ENCODE measurements around the gene HDAC10.

Gene HDAC10

DNA sequence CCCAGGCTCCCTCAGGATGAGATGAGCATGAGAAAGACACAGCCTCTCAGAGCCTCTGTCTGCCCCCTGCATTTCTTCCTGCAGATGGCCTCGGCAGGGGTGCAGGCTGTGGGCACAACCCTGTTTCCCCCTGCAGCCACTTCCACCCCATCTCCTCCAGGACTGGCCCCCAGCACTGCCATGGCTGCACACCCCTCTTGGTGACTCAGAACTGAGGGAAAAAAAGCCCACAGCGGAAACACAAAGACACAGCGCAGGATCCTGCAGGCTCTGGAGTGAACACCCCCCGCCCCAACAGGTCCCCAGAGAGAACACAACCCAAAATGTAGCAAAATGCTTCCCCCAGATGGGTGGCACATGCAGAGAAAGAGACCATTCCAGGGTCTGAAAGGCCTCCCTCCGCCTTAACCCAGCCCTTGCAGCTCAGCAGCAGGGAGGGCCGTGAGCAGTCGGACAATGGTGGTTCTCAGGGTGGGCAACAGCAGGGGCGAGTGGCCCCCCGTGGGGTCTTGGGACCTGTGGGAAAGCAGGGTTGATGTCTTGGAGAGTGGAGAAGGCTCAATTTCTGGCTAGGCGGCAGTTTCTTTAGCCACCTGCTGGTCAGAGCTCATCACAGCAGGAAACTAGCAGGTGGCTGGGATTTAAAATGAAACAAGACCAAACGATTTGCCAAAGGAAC lies 14.2 kb downstream of the HDAC10 start:
- no peak for DNase-seq (ENCODE audit: low read depth)

DNA sequence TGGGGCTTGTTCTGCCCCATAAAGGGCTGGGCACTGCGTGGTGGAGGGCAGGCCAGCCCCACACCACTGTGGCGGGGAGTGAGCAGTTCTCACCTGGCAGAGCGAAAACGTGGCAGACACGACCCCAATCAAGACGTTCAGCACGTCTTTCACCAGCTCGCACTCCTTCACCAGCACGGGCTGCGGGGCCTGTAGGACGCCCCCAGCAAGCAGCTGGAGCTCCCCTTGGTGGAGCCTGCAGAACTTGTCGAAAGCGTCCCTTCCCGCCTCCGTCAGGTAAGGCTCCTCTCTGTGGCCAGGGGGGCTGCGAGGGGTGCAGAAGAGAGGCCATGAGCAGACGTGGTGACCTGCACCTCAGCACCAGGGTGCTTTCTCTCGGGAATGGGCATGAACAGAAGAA lies 17.8 kb downstream of the HDAC10 start:
- no peak for DNase-seq (ENCODE audit: low read depth)

DNA sequence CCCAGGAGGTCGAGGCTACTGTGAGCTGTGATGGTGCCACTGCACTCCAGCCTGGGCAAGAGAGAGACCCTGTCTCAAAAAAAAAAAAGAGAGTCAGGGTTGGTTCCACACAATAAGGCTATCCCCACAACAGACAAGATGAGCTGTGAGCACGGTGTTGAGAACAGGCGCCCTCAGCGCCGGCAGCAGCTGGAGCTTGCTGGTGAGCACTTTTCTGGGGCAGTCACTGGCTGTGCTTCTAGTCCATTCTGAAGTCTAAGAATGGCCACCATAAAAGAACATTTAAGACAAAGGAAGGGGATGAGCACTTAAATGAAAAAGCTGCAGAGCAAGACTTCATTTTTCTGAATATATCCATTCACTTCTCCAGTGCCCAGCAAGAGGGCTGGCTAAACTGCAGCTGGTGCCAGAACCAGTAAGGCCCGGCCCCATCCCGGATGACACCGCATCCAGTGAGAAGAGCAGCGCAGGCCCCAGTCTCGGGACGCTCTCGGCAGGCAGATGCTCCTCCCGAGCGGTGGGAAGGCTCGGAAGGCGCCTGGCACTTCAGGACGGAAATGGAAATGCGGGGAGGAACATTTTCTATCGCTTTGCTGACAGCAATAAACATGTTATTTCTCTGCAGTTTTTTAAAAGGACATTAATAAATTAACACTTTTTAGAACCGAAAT lies 18.4 kb downstream of the HDAC10 start:
- DNase-seq (ENCODE audit: low read depth), result no peak

DNA sequence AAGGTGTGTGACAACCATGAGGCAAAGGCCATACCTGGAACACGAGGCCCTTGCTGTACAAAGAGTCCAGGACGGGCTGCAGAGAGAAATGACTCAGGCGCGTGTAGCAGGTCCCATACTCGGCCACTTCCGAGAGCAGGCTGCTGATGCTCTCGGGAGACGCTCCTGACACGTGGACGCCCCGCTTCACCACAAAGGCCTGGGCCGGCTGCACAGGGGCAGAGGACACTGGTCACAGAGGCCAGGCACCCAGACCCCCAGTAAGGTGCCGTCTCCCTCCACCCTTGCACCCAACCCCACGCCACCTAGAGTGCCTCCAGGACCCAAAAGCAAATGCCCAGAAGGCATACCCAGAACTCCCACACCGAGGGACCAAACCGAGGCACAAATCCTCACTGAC lies 21.7 kb downstream of the HDAC10 start:
- no peak for DNase-seq (ENCODE audit: low read depth)

DNA sequence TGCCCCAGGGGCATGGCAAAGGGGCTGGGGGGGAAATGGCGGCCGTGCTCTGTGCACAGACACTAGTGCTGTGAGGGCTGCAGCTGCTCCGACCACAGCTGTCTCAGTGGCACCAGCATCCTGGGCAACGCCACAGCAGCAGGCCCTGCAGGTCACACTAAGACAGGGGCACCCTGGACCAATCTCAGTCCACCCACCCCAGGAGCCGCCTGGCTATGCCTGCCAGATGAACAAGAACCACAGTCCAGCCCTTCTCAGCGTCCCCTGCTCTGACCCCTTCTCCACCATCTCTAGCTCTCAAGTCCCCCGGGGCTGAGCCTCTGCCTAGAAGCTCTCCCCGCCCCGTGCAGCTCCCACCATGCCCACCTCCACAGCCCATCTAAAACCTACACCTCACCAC lies 22.7 kb downstream of the HDAC10 start:
- DNase-seq (ENCODE audit: low read depth), result no peak

DNA sequence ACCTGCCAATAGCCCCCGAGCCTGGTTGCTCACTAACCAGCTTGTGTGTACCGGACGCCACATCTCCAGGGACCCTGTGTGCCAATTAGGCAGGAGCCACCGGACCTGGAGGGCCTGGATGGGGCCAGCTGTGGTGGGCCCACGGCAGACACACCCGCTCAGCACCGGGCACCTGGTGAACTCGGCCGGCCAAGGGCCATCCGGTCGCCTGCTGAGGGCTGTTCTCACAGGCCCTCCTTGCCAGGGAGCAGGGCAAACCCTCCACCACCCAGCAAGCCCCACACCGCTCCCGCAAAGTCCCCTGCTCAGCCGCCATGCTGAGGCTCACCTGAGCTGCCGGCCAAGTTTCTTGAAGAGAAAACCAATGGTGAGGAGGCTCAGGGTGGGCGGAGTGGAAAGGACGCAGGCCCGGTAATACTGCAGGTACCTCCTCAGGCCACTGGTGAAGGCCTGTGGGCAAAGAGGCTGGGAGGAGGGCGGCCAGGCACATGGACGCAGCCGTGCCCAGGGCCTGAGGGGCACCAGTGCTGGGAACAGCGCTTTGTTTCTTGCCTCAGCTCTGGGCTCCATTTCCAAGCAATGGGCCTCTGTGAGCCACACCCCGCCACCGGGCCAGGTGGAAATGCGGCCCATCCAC lies 23.4 kb downstream of the HDAC10 start:
- DNase-seq (ENCODE audit: low read depth), result no peak

DNA sequence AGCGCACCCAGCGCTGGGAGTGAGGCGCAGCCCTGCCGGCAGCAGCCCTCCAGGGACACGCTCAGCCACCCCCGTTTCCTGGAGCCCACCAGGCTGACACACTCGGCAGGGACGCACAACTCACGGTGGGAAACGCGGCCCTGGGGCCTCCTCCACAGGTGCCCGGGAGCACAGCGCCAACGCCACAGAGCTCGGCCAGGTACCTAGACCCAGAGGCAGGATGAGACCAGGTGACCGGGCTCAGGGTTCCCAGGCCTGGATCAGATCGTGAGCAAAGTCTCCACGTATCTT lies 24.2 kb downstream of the HDAC10 start:
- no peak for DNase-seq (ENCODE audit: low read depth)

DNA sequence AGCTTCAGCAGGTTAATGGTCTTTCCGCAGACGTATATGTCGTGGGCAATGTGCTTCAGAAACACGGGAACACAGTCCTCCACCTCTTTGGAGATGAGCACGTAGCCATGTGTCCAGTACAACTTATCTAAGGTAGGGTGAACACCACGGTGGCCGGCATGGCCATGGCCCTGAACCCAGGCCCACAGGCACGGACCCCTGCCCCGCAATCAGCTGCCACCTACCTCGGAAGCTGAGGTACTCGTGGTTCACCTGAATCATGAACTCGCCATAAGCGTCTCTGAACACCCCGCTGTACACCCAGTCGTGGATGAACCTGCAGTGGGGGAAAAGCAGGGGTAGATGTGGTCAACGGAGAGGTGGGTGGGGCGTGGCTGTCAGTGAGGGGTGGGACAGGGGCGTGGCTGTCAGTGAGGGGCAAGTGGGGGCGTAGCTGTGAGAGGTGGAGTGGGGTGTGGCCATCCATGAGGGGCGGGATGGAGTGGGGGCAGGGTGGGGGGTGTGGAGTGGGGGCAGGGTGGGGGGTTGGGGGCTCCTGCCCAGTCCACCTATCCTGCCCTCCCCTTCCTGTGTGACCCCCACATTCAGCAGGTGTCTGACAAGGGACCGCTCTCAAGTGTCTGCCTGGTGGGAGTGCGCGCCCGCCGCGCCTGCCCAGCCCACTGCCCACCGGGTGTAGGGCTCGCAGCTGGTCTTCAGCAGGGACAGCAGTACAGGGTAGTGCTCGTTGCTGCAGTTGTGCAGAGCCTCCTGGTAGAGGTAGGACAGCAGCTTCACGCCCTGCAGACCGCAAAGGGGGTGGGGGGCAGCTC lies 24.8 kb downstream of the HDAC10 start:
- no peak for DNase-seq (ENCODE audit: low read depth)

DNA sequence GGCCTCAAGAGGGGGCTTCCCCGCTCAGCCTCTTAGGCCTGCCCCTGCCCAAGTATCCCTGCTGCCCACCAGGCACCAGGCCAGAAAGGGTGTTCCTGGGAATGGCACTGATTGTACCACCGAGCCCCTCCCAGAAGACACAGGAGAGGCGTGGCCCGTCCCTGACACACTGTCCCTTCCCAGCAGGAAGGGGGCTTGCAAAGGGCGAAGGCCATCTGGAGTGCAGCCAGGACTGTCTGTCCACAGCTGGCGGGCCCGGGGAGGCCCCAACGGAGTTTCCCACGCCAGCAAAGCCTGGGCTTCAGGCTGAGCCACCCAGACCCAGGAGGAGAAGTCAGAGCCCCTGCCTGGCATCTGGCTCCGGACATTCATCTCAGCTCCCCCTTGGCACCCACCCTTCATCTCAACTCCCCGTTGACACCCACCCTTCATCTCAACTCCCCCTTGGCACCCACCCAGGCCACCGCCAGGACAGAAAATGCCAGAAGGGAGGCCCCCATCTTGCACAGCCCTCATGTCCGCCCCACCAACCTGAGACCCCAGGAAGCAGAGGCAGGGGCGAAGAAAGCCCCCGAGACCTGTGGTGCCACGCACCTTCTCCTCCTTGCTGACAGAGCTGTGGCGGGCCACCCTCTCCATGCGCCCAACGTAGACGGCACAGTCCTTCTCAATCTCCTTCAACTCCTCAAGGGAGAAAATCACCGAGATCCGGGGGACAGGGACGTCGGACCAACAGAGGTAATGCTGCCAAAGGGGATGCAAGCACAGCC lies 25.7 kb downstream of the HDAC10 start:
- no peak for DNase-seq (ENCODE audit: low read depth)

DNA sequence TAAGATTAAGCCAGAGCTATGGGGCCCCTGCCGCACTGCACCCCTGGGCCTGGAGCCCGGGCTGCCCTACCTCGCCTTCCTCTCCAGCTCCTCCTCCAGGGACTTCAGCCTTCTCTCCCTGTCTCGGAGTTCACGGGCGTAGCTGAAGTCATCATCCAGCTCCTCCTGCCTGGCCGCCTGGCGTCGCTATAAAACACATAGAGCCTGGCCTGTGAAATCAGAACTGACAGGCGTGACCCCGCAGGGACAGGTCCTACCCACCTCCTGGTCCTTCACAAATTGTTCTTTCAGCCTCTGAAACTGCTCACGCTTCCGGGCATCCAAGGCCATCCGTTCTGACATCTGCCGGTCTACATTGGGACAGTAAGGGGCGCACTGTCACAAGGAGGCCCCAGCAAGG lies 27.0 kb downstream of the HDAC10 start:
- DNase-seq (ENCODE audit: low read depth), result no peak

DNA sequence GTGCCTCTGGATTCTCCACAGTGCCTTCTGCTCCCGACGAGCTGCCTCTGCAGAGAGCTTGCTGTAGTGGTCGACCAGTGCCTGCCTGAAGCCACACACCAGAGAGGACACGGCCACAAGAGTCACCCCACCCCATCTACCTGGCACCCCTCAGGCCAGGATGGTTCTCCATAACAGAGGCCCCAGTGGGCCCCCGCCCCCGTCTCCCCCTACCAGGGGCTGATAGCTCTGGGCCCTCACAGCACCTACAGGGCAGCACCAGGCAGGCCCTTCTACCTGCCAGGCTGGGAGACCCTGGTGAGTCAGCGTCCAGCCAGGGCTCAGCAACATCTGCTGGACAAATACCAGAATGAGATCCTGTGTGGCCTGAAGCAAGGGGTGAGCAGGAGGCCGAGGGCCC lies 28.6 kb downstream of the HDAC10 start:
- no peak for DNase-seq (ENCODE audit: low read depth)

DNA sequence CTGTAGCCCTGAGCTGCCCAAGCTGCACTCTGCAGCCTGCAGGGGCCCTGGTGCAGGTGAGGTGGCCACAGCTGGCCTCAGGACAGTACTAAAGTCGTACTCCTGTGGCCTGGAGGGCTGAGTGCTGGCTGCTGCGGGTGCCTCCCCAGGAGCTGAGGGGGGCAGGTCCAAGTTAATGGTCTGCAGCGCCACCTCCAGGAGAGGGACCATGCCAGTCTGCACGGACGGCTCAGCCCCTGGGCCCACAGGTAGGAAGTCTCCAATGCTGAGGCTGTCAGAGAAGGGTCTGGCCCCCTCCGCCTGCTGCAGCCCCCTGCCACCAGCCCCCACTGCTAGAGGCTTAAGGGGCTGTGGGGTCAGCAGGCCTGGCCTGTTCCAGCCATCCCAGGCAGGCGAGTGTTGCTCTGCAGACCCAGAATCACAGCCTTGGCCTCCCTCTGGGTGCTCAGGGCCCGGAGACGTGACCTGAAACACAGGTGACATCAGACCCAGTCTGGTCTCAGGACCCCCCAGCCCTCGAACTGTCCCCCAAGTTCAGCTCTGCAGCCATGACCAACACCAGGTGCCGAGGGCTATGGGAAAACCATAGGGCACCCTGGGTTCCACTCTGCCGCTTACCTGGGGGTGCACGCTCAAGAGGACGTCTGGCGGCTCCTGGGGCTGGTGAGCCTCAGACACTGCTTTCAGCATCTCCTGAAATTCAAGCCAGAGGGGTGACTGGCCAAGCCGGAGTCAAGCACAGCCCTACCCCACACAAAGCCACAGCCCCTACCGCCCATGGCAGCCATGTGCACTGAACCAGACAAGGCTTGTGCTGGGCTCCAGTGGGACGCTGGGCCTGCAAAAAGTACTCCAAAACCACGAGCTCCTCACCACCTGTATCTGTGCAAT lies 29.4 kb downstream of the HDAC10 start:
- no peak for DNase-seq (ENCODE audit: low read depth)

DNA sequence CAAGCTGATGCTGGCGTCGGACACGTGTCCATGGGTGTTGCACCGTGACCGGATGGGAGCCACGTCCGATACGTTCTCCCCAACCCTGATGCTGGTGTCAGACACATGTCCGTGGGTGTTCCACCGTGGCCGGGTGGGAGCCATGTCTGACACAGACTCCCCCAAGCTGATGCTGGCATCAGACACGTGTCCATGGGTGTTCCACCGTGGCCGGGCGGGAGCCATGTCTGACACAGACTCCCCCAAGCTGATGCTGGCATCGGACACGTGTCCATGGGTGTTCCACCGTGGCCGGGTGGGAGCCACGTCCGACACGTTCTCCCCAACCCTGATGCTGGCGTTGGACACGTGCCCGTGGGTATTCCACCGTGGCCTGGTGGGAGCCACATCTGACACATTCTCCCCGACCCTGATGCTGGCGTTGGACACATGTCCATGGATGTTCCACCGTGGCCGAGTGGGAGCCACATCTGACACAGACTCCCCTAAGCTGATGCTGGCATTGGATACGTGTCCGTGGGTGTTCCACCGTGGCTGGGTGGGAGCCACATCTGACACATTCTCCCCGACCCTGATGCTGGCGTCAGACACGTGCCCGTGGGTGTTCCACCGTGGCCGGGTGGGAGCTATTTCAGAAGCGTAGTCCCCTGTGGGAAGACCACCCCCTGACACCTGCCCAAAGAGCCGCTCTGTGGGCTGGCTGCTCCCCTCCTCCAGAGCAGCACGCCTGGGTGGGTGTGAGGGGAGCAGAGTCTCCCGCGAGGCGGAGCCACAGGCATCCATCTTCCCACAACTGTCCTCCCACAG lies 30.3 kb downstream of the HDAC10 start:
- no peak for DNase-seq (ENCODE audit: low read depth)

DNA sequence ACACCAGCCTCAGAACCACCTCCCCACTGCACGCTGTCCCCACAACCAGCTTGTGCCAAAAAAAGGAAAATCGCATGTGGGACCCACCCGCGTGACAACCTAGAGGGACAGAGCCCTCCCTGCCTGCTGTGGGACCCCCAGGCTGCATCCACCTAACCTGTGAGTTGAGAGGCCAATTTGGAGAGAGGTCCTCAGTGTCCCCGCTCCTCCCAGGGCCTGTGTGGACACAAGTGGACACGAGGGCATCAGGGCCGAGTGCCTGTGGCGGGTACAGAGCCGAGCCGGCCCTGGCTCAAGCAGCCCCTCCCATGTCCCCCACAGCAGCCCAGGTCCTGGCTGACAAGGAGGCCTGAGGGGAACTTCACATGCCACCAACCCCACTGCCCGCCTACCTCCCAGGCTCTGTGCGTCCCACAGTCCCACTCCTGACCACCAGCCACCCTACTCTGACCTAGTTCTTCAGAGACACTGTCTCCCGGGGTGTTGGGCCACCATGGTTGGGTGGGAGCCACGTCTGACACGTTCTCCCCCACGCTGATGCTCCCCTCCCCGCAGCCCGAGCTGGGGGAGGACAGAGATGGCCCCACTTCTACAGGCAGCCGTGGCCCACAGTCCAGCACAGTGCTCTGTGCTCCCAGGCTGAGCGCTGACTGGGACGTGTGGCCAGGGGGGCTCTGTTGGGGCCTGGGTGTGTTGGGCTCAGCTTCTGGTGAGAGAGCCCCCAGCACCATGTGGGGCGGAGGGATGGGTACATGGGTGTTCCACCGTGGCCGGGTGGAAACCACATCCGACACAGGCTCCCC lies 31.1 kb downstream of the HDAC10 start:
- DNase-seq (ENCODE audit: low read depth), result no peak

DNA sequence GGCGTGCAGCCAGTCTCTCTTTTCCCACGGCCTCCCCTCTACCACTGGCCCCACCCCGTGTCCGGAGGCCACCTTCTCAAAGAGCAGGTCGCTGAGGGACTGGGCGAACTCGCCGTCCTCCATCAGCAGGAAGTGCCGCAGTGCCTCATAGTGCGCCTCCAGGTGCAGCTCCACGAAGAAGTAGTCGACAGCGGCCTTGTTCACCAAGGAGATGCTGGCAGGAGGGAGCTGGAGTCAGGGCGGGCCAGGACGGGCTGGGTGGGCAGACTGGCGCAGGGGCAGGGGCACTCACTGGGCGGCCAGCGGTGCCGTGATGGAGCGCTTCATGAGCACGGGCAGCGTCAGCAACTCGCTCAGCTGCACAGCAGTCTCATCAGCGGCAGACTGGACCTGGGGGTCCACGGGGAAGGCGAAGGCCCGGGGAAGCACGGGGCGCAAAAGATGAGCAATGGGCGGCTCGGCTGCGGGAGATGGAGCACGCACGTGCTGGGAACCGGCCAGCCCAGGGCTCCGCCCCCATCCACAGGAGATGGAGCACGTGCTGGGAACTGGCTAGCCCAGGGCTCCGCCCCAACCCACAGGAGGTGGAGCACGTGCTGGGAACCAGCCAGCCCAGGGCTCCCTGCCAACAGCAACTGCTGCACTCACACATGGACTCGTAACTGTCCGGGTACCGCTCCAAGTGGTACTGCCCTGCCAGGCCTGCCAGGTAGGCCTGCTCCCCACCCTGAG lies 31.9 kb downstream of the HDAC10 start:
- DNase-seq (ENCODE audit: low read depth), result no peak

DNA sequence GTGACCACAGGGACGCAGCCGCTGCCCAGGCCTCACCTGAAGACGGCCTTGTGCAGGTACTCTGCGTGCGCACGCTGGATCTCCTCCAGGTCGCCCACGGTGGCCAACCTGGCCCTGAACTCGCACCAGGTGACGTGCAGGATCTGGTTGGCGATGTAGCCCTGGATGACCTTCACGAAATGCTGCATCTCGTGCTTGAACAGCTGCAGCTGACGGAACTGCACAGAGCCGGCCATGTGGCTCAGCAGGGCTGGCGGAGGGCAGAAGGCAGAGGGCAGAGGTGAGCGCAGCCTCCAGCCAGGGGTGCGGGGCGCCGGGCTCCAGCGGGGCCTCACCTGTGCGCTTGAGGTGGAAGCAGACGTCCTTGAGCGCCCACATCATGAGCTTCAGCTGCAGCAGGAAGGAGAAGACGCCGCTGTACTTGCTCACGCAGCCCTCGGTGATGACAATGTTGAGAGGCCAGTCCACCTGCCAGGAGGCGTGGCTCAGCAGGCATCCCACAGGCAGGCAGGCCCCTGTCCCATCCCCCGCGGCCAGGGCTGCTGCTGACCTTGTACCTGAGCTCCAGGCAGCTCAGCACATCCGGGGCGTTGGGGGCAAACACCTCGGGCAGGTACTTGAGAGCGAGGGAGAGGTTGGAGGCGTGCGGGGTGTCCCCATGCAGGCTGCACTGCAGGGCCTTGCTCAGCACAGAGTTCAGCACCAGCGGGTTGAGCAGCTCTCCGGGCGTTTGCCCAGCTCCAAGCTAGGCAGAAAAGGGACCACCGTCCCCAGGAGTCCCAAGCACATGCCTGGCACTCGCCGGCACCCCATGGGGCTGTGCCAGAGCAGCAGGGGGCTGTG lies 32.7 kb downstream of the HDAC10 start:
- no peak for DNase-seq (ENCODE audit: low read depth)

DNA sequence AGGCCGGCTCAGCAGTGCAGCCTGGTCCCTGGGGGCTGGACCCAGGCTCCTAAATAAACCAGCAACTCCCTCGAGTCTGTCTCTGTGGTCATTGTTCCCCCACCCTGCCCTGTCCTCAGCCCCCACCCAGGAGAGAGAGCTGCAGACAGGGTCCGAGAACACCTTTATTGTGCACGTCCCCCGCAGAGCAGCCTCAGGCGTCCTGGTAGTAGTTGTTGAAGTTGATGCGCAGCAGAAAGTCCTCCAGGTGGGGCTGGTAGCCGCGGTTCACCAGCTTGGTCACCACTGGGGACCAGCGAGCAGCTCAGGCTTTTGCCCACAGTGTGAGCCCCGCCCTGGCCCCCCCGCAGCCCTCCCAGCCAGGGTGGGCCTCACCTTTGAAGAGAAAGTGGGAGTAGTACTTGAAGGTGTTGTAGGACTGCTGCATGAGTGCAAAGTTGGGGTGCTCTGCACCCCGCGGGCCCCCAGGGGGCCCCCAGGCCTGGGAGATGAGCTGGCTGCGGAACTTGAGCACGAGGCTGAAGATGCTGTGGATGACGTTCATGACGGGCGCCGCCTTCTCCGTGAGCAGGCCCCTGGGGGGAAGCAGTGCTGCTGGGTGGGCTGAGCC lies 33.4 kb downstream of the HDAC10 start:
- no peak for DNase-seq (ENCODE audit: low read depth)
